HEK293T (cell line): Measurements from ENCODE around the gene PPP1R17.
A peak's percentile ranks its signal among the peaks of the same experiment; 100 is the strongest.

ENCODE experiments used
- CTCF ChIA-PET: fragments of 350-600 bp; formaldehyde crosslinking; extraction: SDS; loops from one replicate; lab custom pipeline; 2021; ENCODE audit warnings: antibody characterized with exemption, inconsistent platforms; lab: Yijun Ruan, JAX
- POLR2A ChIA-PET: fragments of 350-600 bp; formaldehyde crosslinking; extraction: SDS; loops from one replicate; lab custom pipeline; 2020; ENCODE audit warnings: antibody characterized with exemption, inconsistent platforms; lab: Yijun Ruan, JAX
- DNase-seq: peaks from one replicate; pipeline ENCODE4 v3.0.0; 2012; ENCODE audit warnings: mixed read lengths; ENCODE audit errors: extremely low spot score
- ARNT ChIP-seq: fragments of 450-650 bp; IDR thresholded peaks from 2 replicates; pipeline ENCODE4 v1.6.1; 2017; ENCODE audit warnings: mild to moderate bottlenecking
- BHLHE40 ChIP-seq: fragments of 450-650 bp; IDR thresholded peaks from 2 replicates; pipeline ENCODE4 v1.6.1; 2016; ENCODE audit warnings: mild to moderate bottlenecking, moderate library complexity, borderline replicate concordance
- CTBP1 ChIP-seq: fragments of 450-650 bp; IDR thresholded peaks from 2 replicates; pipeline ENCODE4 v1.6.1; 2016; ENCODE audit warnings: borderline replicate concordance
- ELF4 ChIP-seq: fragments of 450-650 bp; IDR thresholded peaks from 2 replicates; pipeline ENCODE4 v1.6.1; 2017; ENCODE audit warnings: antibody characterized with exemption
- FOXA1 ChIP-seq: fragments of 450-650 bp; IDR thresholded peaks from 2 replicates; pipeline ENCODE4 v1.6.1; 2016; ENCODE audit warnings: mild to moderate bottlenecking
- FOXK2 ChIP-seq: fragments of 450-650 bp; IDR thresholded peaks from 2 replicates; pipeline ENCODE4 v1.6.1; 2016; ENCODE audit warnings: mild to moderate bottlenecking
- FOXM1 ChIP-seq: fragments of 450-650 bp; IDR thresholded peaks from 2 replicates; pipeline ENCODE4 v1.6.1; 2017; ENCODE audit warnings: mild to moderate bottlenecking, borderline replicate concordance
- HDGF ChIP-seq: fragments of 450-650 bp; IDR thresholded peaks from 2 replicates; pipeline ENCODE4 v1.6.1; 2017; ENCODE audit warnings: antibody characterized with exemption, borderline replicate concordance
- L3MBTL2 ChIP-seq: fragments of 450-650 bp; conservative IDR thresholded peaks from 2 replicates; pipeline ENCODE4 v1.6.1; 2016; ENCODE audit warnings: mild to moderate bottlenecking
- LEF1 ChIP-seq: fragments of 450-650 bp; IDR thresholded peaks from 2 replicates; pipeline ENCODE4 v1.6.1; 2017; ENCODE audit warnings: mild to moderate bottlenecking, borderline replicate concordance
- NFRKB ChIP-seq: fragments of 450-650 bp; IDR thresholded peaks from 2 replicates; pipeline ENCODE4 v1.6.1; 2016; ENCODE audit warnings: mild to moderate bottlenecking, moderate library complexity
- PKNOX1 ChIP-seq: fragments of 450-650 bp; IDR thresholded peaks from 2 replicates; pipeline ENCODE4 v1.6.1; 2016
- SP1 ChIP-seq: fragments of 450-650 bp; IDR thresholded peaks from 2 replicates; pipeline ENCODE4 v1.6.1; 2017
- SUZ12 ChIP-seq: fragments of 450-650 bp; IDR thresholded peaks from 2 replicates; pipeline ENCODE4 v1.6.1; 2016; ENCODE audit warnings: mild to moderate bottlenecking
- TARDBP ChIP-seq: fragments of 450-650 bp; IDR thresholded peaks from 2 replicates; pipeline ENCODE4 v1.6.1; 2016
- ZNF384 ChIP-seq: fragments of 450-650 bp; IDR thresholded peaks from 2 replicates; pipeline ENCODE4 v1.6.1; 2016

PPP1R17 gene

GRCh38 chr7:31729195-31729804 is 42.3 kb downstream of the PPP1R17 start:
- no peak for DNase-seq
- ChIA-PET POLR2A (no interaction called here), CTCF (no interaction called here)
- TF ChIP-seq PKNOX1, result no peak
- no peak for TF ChIP-seq ZNF384
- no peak for TF ChIP-seq ARNT
- TF ChIP-seq FOXM1, result no peak
- TF ChIP-seq NFRKB, result no peak
- no peak for TF ChIP-seq FOXA1

- CTCF ChIA-PET, result no interaction called here
- TF ChIP-seq FOXK2 (no peak), NFRKB (no peak), ARNT (no peak), SP1 (no peak), BHLHE40 (no peak), ELF4 (no peak), ZNF384 (no peak), L3MBTL2 (no peak), SUZ12 (no peak), PKNOX1 (no peak), HDGF (no peak), TARDBP (no peak), FOXM1 (no peak), CTBP1 (no peak), FOXA1 (no peak), LEF1 (no peak)
- DNase-seq, result no peak
- POLR2A ChIA-PET, result no interaction called here
Observed at GRCh38 chr7:31734456-31734855, 47.4 kb downstream of the PPP1R17 start.

GRCh38 chr7:31735991-31736982 is 49.3 kb downstream of the PPP1R17 start:
- ChIA-PET CTCF (interaction anchor here (0.6 to 0.7 kb wide), 2 partner anchors 363 to 475 kb away, joined by 5 read pairs; no protein-coding TSS in a partner anchor), POLR2A (no interaction called here)
- no peak for TF ChIP-seq L3MBTL2
- no peak for TF ChIP-seq LEF1
- no peak for TF ChIP-seq ZNF384
- TF ChIP-seq FOXA1, result no peak
- no peak for TF ChIP-seq SUZ12
- TF ChIP-seq TARDBP, result no peak
- no peak for TF ChIP-seq HDGF
- no peak for TF ChIP-seq ARNT
- TF ChIP-seq SP1, result no peak
- TF ChIP-seq PKNOX1, result no peak
- no peak for TF ChIP-seq CTBP1
- no peak for TF ChIP-seq NFRKB
- no peak for TF ChIP-seq ELF4
- DNase-seq, result peak; percentile 74

- CTCF ChIA-PET, result no interaction called here
- DNase-seq, result no peak
- no peak for TF ChIP-seq NFRKB
- no peak for TF ChIP-seq SP1
- POLR2A ChIA-PET, result no interaction called here
Observed at GRCh38 chr7:31741852-31742251, 54.8 kb downstream of the PPP1R17 start.

- ChIA-PET CTCF (interaction anchor here (0.6 to 2.4 kb wide), 6 partner anchors 420 to 465 kb away, joined by 3 to 8 read pairs (median 4); no protein-coding TSS in a partner anchor), POLR2A (no interaction called here)
- TF ChIP-seq TARDBP, result no peak
- TF ChIP-seq FOXK2, result no peak
- TF ChIP-seq FOXM1, result no peak
- no peak for TF ChIP-seq PKNOX1
- TF ChIP-seq NFRKB, result no peak
- TF ChIP-seq LEF1, result no peak
- no peak for TF ChIP-seq FOXA1
- no peak for TF ChIP-seq ARNT
- no peak for TF ChIP-seq BHLHE40
- TF ChIP-seq SP1, result no peak
- no peak for TF ChIP-seq ELF4
- TF ChIP-seq CTBP1, result no peak
- TF ChIP-seq ZNF384, result no peak
- peak; percentile 49 for DNase-seq
Observed at GRCh38 chr7:31744294-31744874, 57.4 kb downstream of the PPP1R17 start.
